ENCODE measurements around the gene RAB3IP. TPM values are rescaled to one million over a fixed set of nuclear protein-coding genes. Genes with fewer than 3 reads are reported as not detected.

RAB3IP gene
- total RNA-seq, 1 donor from 2014 or later, result 111 TPM

GRCh38 chr12:69837657-69838415 is 99.2 kb downstream of the RAB3IP start:
- Histone ChIP-seq H3K36me3 (no peaks in the 10 kb centered on the region), H3K27ac (no peak overlapping the region), H3K9ac (no peak overlapping the region), H3K27me3 (no peaks in the 10 kb centered on the region), H3F3A (ENCODE audit: low read depth) (no peaks in the 10 kb centered on the region), H3K4me1 (no peaks in the 10 kb centered on the region), H4K20me1 (ENCODE audit: low read depth) (no peaks in the 10 kb centered on the region), H3K4me3 (no peak overlapping the region), H3K4me2 (no peak overlapping the region), H3K9me3 (ENCODE audit: low read depth) (no peaks in the 10 kb centered on the region), H3K79me2 (ENCODE audit: low read depth) (no peaks in the 10 kb centered on the region), H2AFZ (replicated peaks) (no peak overlapping the region)
- Mint-ChIP-seq H3K27me3 (ENCODE audit: insufficient read depth, low read depth) (no peaks in the 10 kb centered on the region), H3K4me3 (no peak overlapping the region), H3K9me3 (no peaks in the 10 kb centered on the region), H3K4me1 (peaks cover 6% of the 10 kb centered on the region), H3K36me3 (no peaks in the 10 kb centered on the region), H3K27ac (no peak overlapping the region)
- DNase-seq (ENCODE audit: low spot score), result no peak
- TF ChIP-seq CTCF (IDR thresholded peaks at IDR 0.05), result no peak
- no peak for TF ChIP-seq EZH2 (IDR thresholded peaks at IDR 0.05)
- no peak for TF ChIP-seq EZH2phosphoT487 (IDR thresholded peaks at IDR 0.05)

GRCh38 chr12:69840727-69841126 is 102.1 kb downstream of the RAB3IP start:
- no peak overlapping the region for H3K27ac ChIP-seq
- H3K79me2 ChIP-seq (ENCODE audit: low read depth), result no peaks in the 10 kb centered on the region
- H3K9ac ChIP-seq, result no peak overlapping the region
- DNase-seq (ENCODE audit: low spot score), result no peak
- no peak for TF ChIP-seq CTCF (IDR thresholded peaks at IDR 0.05)
- no peak for TF ChIP-seq EZH2 (IDR thresholded peaks at IDR 0.05)
- no peak for TF ChIP-seq EZH2phosphoT487 (IDR thresholded peaks at IDR 0.05)
- no peaks in the 10 kb centered on the region for H3K9me3 Mint-ChIP-seq
- no peak overlapping the region for H3K4me3 ChIP-seq
- no peaks in the 10 kb centered on the region for H3K4me1 ChIP-seq
- H2AFZ ChIP-seq (replicated peaks), result no peak overlapping the region
- no peak overlapping the region for H3K4me3 Mint-ChIP-seq
- H3K9me3 ChIP-seq (ENCODE audit: low read depth), result no peaks in the 10 kb centered on the region
- no peaks in the 10 kb centered on the region for H3F3A ChIP-seq (ENCODE audit: low read depth)
- no peaks in the 10 kb centered on the region for H3K36me3 Mint-ChIP-seq
- H3K27me3 ChIP-seq, result no peaks in the 10 kb centered on the region
- H3K27ac Mint-ChIP-seq, result no peak overlapping the region
- no peaks in the 10 kb centered on the region for H3K36me3 ChIP-seq
- H3K4me2 ChIP-seq, result no peak overlapping the region
- H3K27me3 Mint-ChIP-seq (ENCODE audit: insufficient read depth, low read depth), result no peaks in the 10 kb centered on the region
- H3K4me1 Mint-ChIP-seq, result peaks cover 6% of the 10 kb centered on the region
- no peaks in the 10 kb centered on the region for H4K20me1 ChIP-seq (ENCODE audit: low read depth)

- peaks cover 3% of the 10 kb centered on the region for H3K4me1 Mint-ChIP-seq
- no peaks in the 10 kb centered on the region for H3K27me3 Mint-ChIP-seq (ENCODE audit: insufficient read depth, low read depth)
- H3K27ac Mint-ChIP-seq, result no peak overlapping the region
- H4K20me1 ChIP-seq (ENCODE audit: low read depth), result no peaks in the 10 kb centered on the region
- no peaks in the 10 kb centered on the region for H3K36me3 Mint-ChIP-seq
- H3K9ac ChIP-seq, result no peak overlapping the region
- no peaks in the 10 kb centered on the region for H3K36me3 ChIP-seq
- no peaks in the 10 kb centered on the region for H3K27me3 ChIP-seq
- H3K4me3 ChIP-seq, result no peak overlapping the region
- H3K27ac ChIP-seq, result no peak overlapping the region
- no peak for DNase-seq (ENCODE audit: low spot score)
- no peaks in the 10 kb centered on the region for H3K4me1 ChIP-seq
- H3K79me2 ChIP-seq (ENCODE audit: low read depth), result no peaks in the 10 kb centered on the region
- TF ChIP-seq EZH2 (IDR thresholded peaks at IDR 0.05) (no peak), EZH2phosphoT487 (IDR thresholded peaks at IDR 0.05) (no peak), CTCF (IDR thresholded peaks at IDR 0.05) (no peak)
- no peaks in the 10 kb centered on the region for H3K9me3 ChIP-seq (ENCODE audit: low read depth)
- H3K9me3 Mint-ChIP-seq, result no peaks in the 10 kb centered on the region
- H3K4me2 ChIP-seq, result no peak overlapping the region
- H3K4me3 Mint-ChIP-seq, result no peak overlapping the region
- no peaks in the 10 kb centered on the region for H3F3A ChIP-seq (ENCODE audit: low read depth)
- H2AFZ ChIP-seq (replicated peaks), result peak overlapping the region; percentile 82
Measured at GRCh38 chr12:69843608-69844007, 104.9 kb downstream of the RAB3IP start.

Measured in neural progenitor cell (in vitro differentiated cells).